Naive thymus-derived CD8-positive, alpha-beta T cell (primary cell): ENCODE measurements around the gene LAMA1. TPM values are rescaled to one million over a fixed set of nuclear protein-coding genes. Genes with fewer than 3 reads are reported as not detected.

Source experiments
- ATAC-seq, 2 donors: fragments of 150-1000 bp; cut with Tn5 transposase in 1 of 2; sonication (Bioruptor Pico), chemical (Tn5 transposase) in 1 of 2; 1 replicate in 1 of 2; 2 replicates in 1 of 2; pipeline ENCODE4 v1.10.0; 2021; ENCODE audit warnings: mild to moderate bottlenecking in 2 of 2, moderate library complexity in 2 of 2
- POLR2A ChIA-PET: fragments of 350-600 bp; sonication (Branson Sonifier 250); formaldehyde crosslinking; loops from one replicate; lab custom pipeline; 2021; ENCODE audit warnings: antibody characterized with exemption; lab: Charles Lee
- DNase-seq, 10 donors: peaks; one replicate each; pipeline versions ENCODE4 v3.0.0 to v3.0.0-alpha.2; 2020 to 2022
- H3K27ac Mint-ChIP-seq, 10 donors: one replicate each; pipeline ENCODE4 v1.8.0; 2020 to 2022; ENCODE audit warnings: mild to moderate bottlenecking in 10 of 10, mixed read lengths in 10 of 10, moderate library complexity in 4 of 10, inconsistent platforms in 1 of 10
- H3K27me3 Mint-ChIP-seq, 5 donors: one replicate each; pipeline ENCODE4 v1.8.0; 2021 to 2022; ENCODE audit warnings: mixed read lengths in 5 of 5
- H3K36me3 Mint-ChIP-seq, 3 donors: one replicate each; pipeline ENCODE4 v1.8.0; 2020 to 2022; ENCODE audit warnings: mixed read lengths in 3 of 3, mild to moderate bottlenecking in 2 of 3, inconsistent platforms in 1 of 3
- H3K4me1 Mint-ChIP-seq, 4 donors: one replicate each; pipeline ENCODE4 v1.8.0; 2021 to 2022; ENCODE audit warnings: mixed read lengths in 4 of 4
- H3K4me3 Mint-ChIP-seq, 10 donors: one replicate each; pipeline ENCODE4 v1.8.0; 2020 to 2022; ENCODE audit warnings: mild to moderate bottlenecking in 10 of 10, mixed read lengths in 10 of 10, moderate library complexity in 6 of 10, inconsistent platforms in 1 of 10
- H3K9me3 Mint-ChIP-seq, 9 donors: one replicate each; pipeline ENCODE4 v1.8.0; 2020 to 2022; ENCODE audit warnings: mixed read lengths in 9 of 9, mild to moderate bottlenecking in 3 of 9, inconsistent platforms in 1 of 9, moderate library complexity in 1 of 9
- polyA plus RNA-seq, 3 donors: library from polyadenylated mRNA; unstranded; fragments of 300-500 nt; fragmentation: Illumina TruSeq; gene quantifications; one replicate each; pipeline ENCODE4 v1.2.3, GENCODE V29; 2021
- total RNA-seq, 8 experiments: library from RNA in 2 of 8; stranded (reverse) in 2 of 8; gene quantifications; one replicate each; pipeline ENCODE4 v1.2.3 and lab custom pipeline; 2021 to 2026

Gene LAMA1
- total and polyA plus RNA-seq, 5 experiments from 2014 or later, result not detected

GRCh38 chr18:7066965-7067555 lies 50.5 kb downstream of the LAMA1 start:
- POLR2A ChIA-PET, result no interaction called here
- DNase-seq (no peak), ATAC-seq (no peak)
- no peaks in the 10 kb centered on the region for H3K4me1 Mint-ChIP-seq
- peaks cover 0 to 3% (median 0%) of the 10 kb centered on the region in 5 donors for H3K27me3 Mint-ChIP-seq
- peaks cover 0 to 4% (median 0%) of the 10 kb centered on the region in 9 donors for H3K9me3 Mint-ChIP-seq
- no peak overlapping the region for H3K27ac Mint-ChIP-seq
- no peaks in the 10 kb centered on the region for H3K36me3 Mint-ChIP-seq
- no peak overlapping the region for H3K4me3 Mint-ChIP-seq

GRCh38 chr18:7065736-7066135 lies 51.9 kb downstream of the LAMA1 start:
- DNase-seq (no peak), ATAC-seq (no peak)
- POLR2A ChIA-PET, result no interaction called here
- Mint-ChIP-seq H3K9me3 (peaks cover 0 to 4% (median 0%) of the 10 kb centered on the region in 9 donors), H3K4me1 (no peaks in the 10 kb centered on the region), H3K27me3 (peaks cover 0 to 11% (median 3%) of the 10 kb centered on the region in 5 donors), H3K36me3 (no peaks in the 10 kb centered on the region), H3K4me3 (no peak overlapping the region), H3K27ac (no peak overlapping the region)

- H3K27ac Mint-ChIP-seq, result no peak overlapping the region
- DNase-seq (no peak), ATAC-seq (no peak)
- peaks cover 0 to 4% (median 0%) of the 10 kb centered on the region in 9 donors for H3K9me3 Mint-ChIP-seq
- H3K27me3 Mint-ChIP-seq, result peaks cover 0 to 11% (median 3%) of the 10 kb centered on the region in 5 donors
- POLR2A ChIA-PET, result no interaction called here
- H3K4me1 Mint-ChIP-seq, result no peaks in the 10 kb centered on the region
- H3K4me3 Mint-ChIP-seq, result no peak overlapping the region
- H3K36me3 Mint-ChIP-seq, result no peaks in the 10 kb centered on the region
Measured at GRCh38 chr18:7064346-7064745, 53.3 kb downstream of the LAMA1 start.

GRCh38 chr18:7062811-7063210 lies 54.8 kb downstream of the LAMA1 start:
- ATAC-seq (no peak), DNase-seq (no peak)
- Mint-ChIP-seq H3K36me3 (no peaks in the 10 kb centered on the region), H3K27me3 (peaks cover 0 to 11% (median 3%) of the 10 kb centered on the region in 5 donors), H3K4me3 (no peak overlapping the region), H3K27ac (no peak overlapping the region), H3K4me1 (no peaks in the 10 kb centered on the region), H3K9me3 (peaks cover 0 to 4% (median 0%) of the 10 kb centered on the region in 9 donors)
- POLR2A ChIA-PET, result no interaction called here

- DNase-seq, result no peak
- Mint-ChIP-seq H3K27me3 (peaks cover 0 to 11% (median 3%) of the 10 kb centered on the region in 5 donors), H3K4me1 (no peaks in the 10 kb centered on the region), H3K36me3 (no peaks in the 10 kb centered on the region), H3K9me3 (peaks cover 0 to 4% (median 0%) of the 10 kb centered on the region in 9 donors), H3K4me3 (no peak overlapping the region), H3K27ac (no peak overlapping the region)
- POLR2A ChIA-PET, result no interaction called here
- no peak for ATAC-seq
Measured at GRCh38 chr18:7062236-7062635, 55.4 kb downstream of the LAMA1 start.

GRCh38 chr18:7059276-7059675 lies 58.3 kb downstream of the LAMA1 start:
- Mint-ChIP-seq H3K9me3 (peaks cover 0 to 5% (median 0%) of the 10 kb centered on the region in 9 donors), H3K27ac (no peak overlapping the region), H3K36me3 (no peaks in the 10 kb centered on the region), H3K27me3 (peaks cover 0 to 11% (median 1%) of the 10 kb centered on the region in 5 donors), H3K4me1 (no peaks in the 10 kb centered on the region), H3K4me3 (no peak overlapping the region)
- POLR2A ChIA-PET, result no interaction called here
- no peak for ATAC-seq
- no peak for DNase-seq

GRCh38 chr18:7056026-7056425 lies 61.6 kb downstream of the LAMA1 start:
- no peak for DNase-seq
- POLR2A ChIA-PET, result no interaction called here
- Mint-ChIP-seq H3K36me3 (no peaks in the 10 kb centered on the region), H3K9me3 (peaks cover 0 to 4% (median 0%) of the 10 kb centered on the region in 9 donors), H3K27me3 (peaks cover 0 to under 1% (median 0%) of the 10 kb centered on the region in 5 donors), H3K4me3 (no peak overlapping the region), H3K27ac (no peak overlapping the region), H3K4me1 (no peaks in the 10 kb centered on the region)
- no peak for ATAC-seq

GRCh38 chr18:7049951-7050350 lies 67.6 kb downstream of the LAMA1 start:
- Mint-ChIP-seq H3K4me1 (no peaks in the 10 kb centered on the region), H3K9me3 (peaks cover 0 to 10% (median 0%) of the 10 kb centered on the region in 9 donors), H3K27me3 (no peaks in the 10 kb centered on the region), H3K36me3 (no peaks in the 10 kb centered on the region), H3K27ac (no peak overlapping the region), H3K4me3 (no peak overlapping the region)
- no peak for ATAC-seq
- no peak for DNase-seq
- POLR2A ChIA-PET, result no interaction called here

GRCh38 chr18:7048081-7048480 lies 69.5 kb downstream of the LAMA1 start:
- H3K36me3 Mint-ChIP-seq, result no peaks in the 10 kb centered on the region
- DNase-seq, result no peak
- H3K27me3 Mint-ChIP-seq, result no peaks in the 10 kb centered on the region
- H3K4me1 Mint-ChIP-seq, result no peaks in the 10 kb centered on the region
- no peak for ATAC-seq
- H3K9me3 Mint-ChIP-seq, result peaks cover 0 to 10% (median 0%) of the 10 kb centered on the region in 9 donors
- H3K27ac Mint-ChIP-seq, result no peak overlapping the region
- no peak overlapping the region for H3K4me3 Mint-ChIP-seq
- POLR2A ChIA-PET, result no interaction called here

GRCh38 chr18:7047336-7047735 lies 70.3 kb downstream of the LAMA1 start:
- POLR2A ChIA-PET, result no interaction called here
- DNase-seq (no peak), ATAC-seq (no peak)
- Mint-ChIP-seq H3K36me3 (no peaks in the 10 kb centered on the region), H3K27ac (no peak overlapping the region), H3K9me3 (peaks cover 0 to 10% (median 0%) of the 10 kb centered on the region in 9 donors), H3K27me3 (no peaks in the 10 kb centered on the region), H3K4me3 (no peak overlapping the region), H3K4me1 (no peaks in the 10 kb centered on the region)

GRCh38 chr18:7038330-7038851 lies 79.2 kb downstream of the LAMA1 start:
- Mint-ChIP-seq H3K27ac (no peak overlapping the region), H3K9me3 (peaks cover 0 to 9% (median 0%) of the 10 kb centered on the region in 9 donors), H3K4me1 (peaks cover 0 to 4% (median 0%) of the 10 kb centered on the region in 4 donors), H3K36me3 (no peaks in the 10 kb centered on the region), H3K27me3 (peaks cover 2 to 22% (median 4%) of the 10 kb centered on the region in 5 donors), H3K4me3 (no peak overlapping the region)
- DNase-seq (no peak), ATAC-seq (no peak)
- POLR2A ChIA-PET, result no interaction called here

GRCh38 chr18:7037470-7037869 lies 80.1 kb downstream of the LAMA1 start:
- H3K27me3 Mint-ChIP-seq, result peaks cover 2 to 22% (median 4%) of the 10 kb centered on the region in 5 donors
- no peak for DNase-seq
- peaks cover 0 to 4% (median 0%) of the 10 kb centered on the region in 4 donors for H3K4me1 Mint-ChIP-seq
- no peak overlapping the region for H3K4me3 Mint-ChIP-seq
- no peak for ATAC-seq
- no peak overlapping the region for H3K27ac Mint-ChIP-seq
- POLR2A ChIA-PET, result no interaction called here
- peaks cover 0 to 9% (median 0%) of the 10 kb centered on the region in 9 donors for H3K9me3 Mint-ChIP-seq
- no peaks in the 10 kb centered on the region for H3K36me3 Mint-ChIP-seq

GRCh38 chr18:7035807-7036206 lies 81.8 kb downstream of the LAMA1 start:
- peaks cover 1 to 22% (median 4%) of the 10 kb centered on the region in 5 donors for H3K27me3 Mint-ChIP-seq
- H3K27ac Mint-ChIP-seq, result no peak overlapping the region
- H3K4me3 Mint-ChIP-seq, result no peak overlapping the region
- no peaks in the 10 kb centered on the region for H3K36me3 Mint-ChIP-seq
- ATAC-seq (no peak), DNase-seq (no peak)
- POLR2A ChIA-PET, result no interaction called here
- H3K9me3 Mint-ChIP-seq, result peaks cover 0 to 6% (median 0%) of the 10 kb centered on the region in 9 donors
- H3K4me1 Mint-ChIP-seq, result peaks cover 0 to 4% (median 0%) of the 10 kb centered on the region in 4 donors
